ENCODE data around the gene OR51F1.
"Not testable (repeated sequence)": the region's sequence is repeated elsewhere in the genome, so short reads cannot be mapped to it uniquely, and the experiment has no call there.

OR51F1 gene

GRCh38 chr11:4804280-4804679, 34.5 kb upstream of the OR51F1 start, which contains the start of gene OR52R1:
TSS of gene OR52R1 (minus strand) at chr11:4804380. CDS start at chr11:4804380, 0 bp downstream.
- Histone ChIP-seq H3K9me3 (ENCODE audit: insufficient read depth, low read depth, low read length) (no peaks in the 10 kb centered on the region), H3K4me1 (ENCODE audit: insufficient read depth, low read length, poor library complexity, severe bottlenecking) (no peaks in the 10 kb centered on the region), H3F3A (ENCODE audit: low read depth) (no peaks in the 10 kb centered on the region), H3K27me3 (ENCODE audit: insufficient read depth, low read length, poor library complexity, severe bottlenecking) (no peaks in the 10 kb centered on the region), H3K79me2 (ENCODE audit: insufficient read depth, low read length) (no peaks in the 10 kb centered on the region), H3K9me2 (replicated peaks; ENCODE audit: low read depth, low read length) (no peaks in the 10 kb centered on the region), H3K4me2 (ENCODE audit: low read depth, low read length, poor library complexity, severe bottlenecking) (no peak within 1 kb of the TSS), H3K36me3 (ENCODE audit: insufficient read depth, low read length) (no peaks in the 10 kb centered on the region), H3K9ac (ENCODE audit: low read depth, low read length, poor library complexity, severe bottlenecking) (no peak within 1 kb of the TSS), H2AFZ (ENCODE audit: low read length) (no peak within 1 kb of the TSS), H3K4me3 (ENCODE audit: low read length, poor library complexity, severe bottlenecking) (no peak within 1 kb of the TSS), H4K20me1 (ENCODE audit: insufficient read depth, low read length, poor library complexity, severe bottlenecking) (no peaks in the 10 kb centered on the region)
- TF ChIP-seq EZH2phosphoT487 (IDR thresholded peaks at IDR 0.05; ENCODE audit: borderline replicate concordance) (no peak), CTCF (conservative IDR thresholded peaks at IDR 0.05; ENCODE audit: low read length) (no peak)

- not testable (repeated sequence) for H3K27me3 ChIP-seq (ENCODE audit: insufficient read depth, low read length, poor library complexity, severe bottlenecking); H3K9me2 ChIP-seq (replicated peaks; ENCODE audit: low read depth, low read length); H3K4me1 ChIP-seq (ENCODE audit: insufficient read depth, low read length, poor library complexity, severe bottlenecking); H3K4me2 ChIP-seq (ENCODE audit: low read depth, low read length, poor library complexity, severe bottlenecking); H3F3A ChIP-seq (ENCODE audit: low read depth); H3K9ac ChIP-seq (ENCODE audit: low read depth, low read length, poor library complexity, severe bottlenecking); H3K4me3 ChIP-seq (ENCODE audit: low read length, poor library complexity, severe bottlenecking); H3K9me3 ChIP-seq (ENCODE audit: insufficient read depth, low read depth, low read length); H3K79me2 ChIP-seq (ENCODE audit: insufficient read depth, low read length); H3K36me3 ChIP-seq (ENCODE audit: insufficient read depth, low read length); H2AFZ ChIP-seq (ENCODE audit: low read length); H4K20me1 ChIP-seq (ENCODE audit: insufficient read depth, low read length, poor library complexity, severe bottlenecking)
Observed at GRCh38 chr11:4801316-4801715, 31.6 kb upstream of the OR51F1 start.

- Histone ChIP-seq H4K20me1 (ENCODE audit: insufficient read depth, low read length, poor library complexity, severe bottlenecking) (no peaks in the 10 kb centered on the region), H3K4me2 (ENCODE audit: low read depth, low read length, poor library complexity, severe bottlenecking) (no peak overlapping the region), H3K9ac (ENCODE audit: low read depth, low read length, poor library complexity, severe bottlenecking) (no peak overlapping the region), H3K9me2 (replicated peaks; ENCODE audit: low read depth, low read length) (no peaks in the 10 kb centered on the region), H3K9me3 (ENCODE audit: insufficient read depth, low read depth, low read length) (no peaks in the 10 kb centered on the region), H3K4me3 (ENCODE audit: low read length, poor library complexity, severe bottlenecking) (no peak overlapping the region), H3K79me2 (ENCODE audit: insufficient read depth, low read length) (no peaks in the 10 kb centered on the region), H2AFZ (ENCODE audit: low read length) (no peak overlapping the region), H3K27me3 (ENCODE audit: insufficient read depth, low read length, poor library complexity, severe bottlenecking) (no peaks in the 10 kb centered on the region), H3F3A (ENCODE audit: low read depth) (no peaks in the 10 kb centered on the region), H3K36me3 (ENCODE audit: insufficient read depth, low read length) (no peaks in the 10 kb centered on the region), H3K4me1 (ENCODE audit: insufficient read depth, low read length, poor library complexity, severe bottlenecking) (no peaks in the 10 kb centered on the region)
- TF ChIP-seq EZH2phosphoT487 (IDR thresholded peaks at IDR 0.05; ENCODE audit: borderline replicate concordance) = no peak
- TF ChIP-seq CTCF (conservative IDR thresholded peaks at IDR 0.05; ENCODE audit: low read length) = no peak
Observed at GRCh38 chr11:4798427-4799183, 28.9 kb upstream of the OR51F1 start.

- Histone ChIP-seq H3K9me2 (replicated peaks; ENCODE audit: low read depth, low read length) (no peaks in the 10 kb centered on the region), H3K27me3 (ENCODE audit: insufficient read depth, low read length, poor library complexity, severe bottlenecking) (no peaks in the 10 kb centered on the region), H3F3A (ENCODE audit: low read depth) (no peaks in the 10 kb centered on the region), H2AFZ (ENCODE audit: low read length) (no peak overlapping the region), H3K9me3 (ENCODE audit: insufficient read depth, low read depth, low read length) (no peaks in the 10 kb centered on the region), H3K9ac (ENCODE audit: low read depth, low read length, poor library complexity, severe bottlenecking) (no peak overlapping the region), H3K4me2 (ENCODE audit: low read depth, low read length, poor library complexity, severe bottlenecking) (no peak overlapping the region), H3K4me3 (ENCODE audit: low read length, poor library complexity, severe bottlenecking) (no peak overlapping the region), H3K4me1 (ENCODE audit: insufficient read depth, low read length, poor library complexity, severe bottlenecking) (no peaks in the 10 kb centered on the region), H3K36me3 (ENCODE audit: insufficient read depth, low read length) (no peaks in the 10 kb centered on the region), H3K79me2 (ENCODE audit: insufficient read depth, low read length) (no peaks in the 10 kb centered on the region), H4K20me1 (ENCODE audit: insufficient read depth, low read length, poor library complexity, severe bottlenecking) (no peaks in the 10 kb centered on the region)
- TF ChIP-seq CTCF (conservative IDR thresholded peaks at IDR 0.05; ENCODE audit: low read length) (no peak), EZH2phosphoT487 (IDR thresholded peaks at IDR 0.05; ENCODE audit: borderline replicate concordance) (no peak)
Observed at GRCh38 chr11:4797206-4797605, 27.5 kb upstream of the OR51F1 start.

Data from Loucy (cell line).